Measurements from ENCODE around the gene KIF20B. TPM values are rescaled to one million over a fixed set of nuclear protein-coding genes. Genes with fewer than 3 reads are reported as not detected.
A peak's percentile ranks its signal among the peaks of the same experiment; 100 is the strongest.

KIF20B gene
- total RNA-seq, 1 donor = 4.7 TPM

GRCh38 chr10:89677341-89677740, 24.0 kb upstream of the KIF20B start:
- Histone ChIP-seq H3K9me3 (ENCODE audit: low read depth, low read length) (no peaks in the 10 kb centered on the region), H3K27me3 (ENCODE audit: insufficient read depth, low read length) (no peaks in the 10 kb centered on the region), H3K27ac (ENCODE audit: low read depth, low read length) (no peak overlapping the region), H2AFZ (ENCODE audit: low read length) (no peak overlapping the region), H4K20me1 (ENCODE audit: insufficient read depth, low read length) (no peaks in the 10 kb centered on the region), H3K4me3 (ENCODE audit: insufficient read depth, low read length) (no peak overlapping the region), H3K36me3 (ENCODE audit: insufficient read depth, low read length) (no peaks in the 10 kb centered on the region), H3K4me2 (ENCODE audit: insufficient read depth, low read length) (no peak overlapping the region), H3K4me1 (ENCODE audit: insufficient read depth, low read length) (no peaks in the 10 kb centered on the region), H3K79me2 (ENCODE audit: insufficient read depth, low read length) (no peaks in the 10 kb centered on the region)
- DNase-seq (ENCODE audit: insufficient read length, low spot score, missing footprints) = no peak
- TF ChIP-seq CTCF (IDR thresholded peaks at IDR 0.05; ENCODE audit: extremely low read depth, low read depth, low read length) = no peak

GRCh38 chr10:89679986-89680385, 21.4 kb upstream of the KIF20B start:
- DNase-seq (ENCODE audit: insufficient read length, low spot score, missing footprints) = no peak
- Histone ChIP-seq H4K20me1 (ENCODE audit: insufficient read depth, low read length) (no peaks in the 10 kb centered on the region), H3K4me1 (ENCODE audit: insufficient read depth, low read length) (peaks cover 6% of the 10 kb centered on the region), H3K27ac (ENCODE audit: low read depth, low read length) (no peak overlapping the region), H3K4me3 (ENCODE audit: insufficient read depth, low read length) (no peak overlapping the region), H3K4me2 (ENCODE audit: insufficient read depth, low read length) (no peak overlapping the region), H3K36me3 (ENCODE audit: insufficient read depth, low read length) (no peaks in the 10 kb centered on the region), H3K27me3 (ENCODE audit: insufficient read depth, low read length) (no peaks in the 10 kb centered on the region), H3K9me3 (ENCODE audit: low read depth, low read length) (no peaks in the 10 kb centered on the region), H3K79me2 (ENCODE audit: insufficient read depth, low read length) (no peaks in the 10 kb centered on the region), H2AFZ (ENCODE audit: low read length) (no peak overlapping the region)
- TF ChIP-seq CTCF (IDR thresholded peaks at IDR 0.05; ENCODE audit: extremely low read depth, low read depth, low read length) = no peak

- H3K36me3 ChIP-seq (ENCODE audit: insufficient read depth, low read length) = no peaks in the 10 kb centered on the region
- no peak overlapping the region for H3K27ac ChIP-seq (ENCODE audit: low read depth, low read length)
- H3K9me3 ChIP-seq (ENCODE audit: low read depth, low read length) = no peaks in the 10 kb centered on the region
- no peak overlapping the region for H3K4me2 ChIP-seq (ENCODE audit: insufficient read depth, low read length)
- no peak overlapping the region for H3K4me3 ChIP-seq (ENCODE audit: insufficient read depth, low read length)
- H2AFZ ChIP-seq (ENCODE audit: low read length) = no peak overlapping the region
- H3K4me1 ChIP-seq (ENCODE audit: insufficient read depth, low read length) = peaks cover 7% of the 10 kb centered on the region
- no peaks in the 10 kb centered on the region for H3K79me2 ChIP-seq (ENCODE audit: insufficient read depth, low read length)
- no peaks in the 10 kb centered on the region for H4K20me1 ChIP-seq (ENCODE audit: insufficient read depth, low read length)
- H3K27me3 ChIP-seq (ENCODE audit: insufficient read depth, low read length) = no peaks in the 10 kb centered on the region
- TF ChIP-seq CTCF (IDR thresholded peaks at IDR 0.05; ENCODE audit: extremely low read depth, low read depth, low read length) = no peak
- DNase-seq (ENCODE audit: insufficient read length, low spot score, missing footprints) = no peak
Measured at GRCh38 chr10:89683883-89684282, 17.5 kb upstream of the KIF20B start.

GRCh38 chr10:89684604-89685003, 16.8 kb upstream of the KIF20B start:
- Histone ChIP-seq H3K27ac (ENCODE audit: low read depth, low read length) (no peak overlapping the region), H3K27me3 (ENCODE audit: insufficient read depth, low read length) (no peaks in the 10 kb centered on the region), H3K4me2 (ENCODE audit: insufficient read depth, low read length) (no peak overlapping the region), H3K4me1 (ENCODE audit: insufficient read depth, low read length) (peaks cover 7% of the 10 kb centered on the region), H3K9me3 (ENCODE audit: low read depth, low read length) (no peaks in the 10 kb centered on the region), H3K79me2 (ENCODE audit: insufficient read depth, low read length) (no peaks in the 10 kb centered on the region), H3K4me3 (ENCODE audit: insufficient read depth, low read length) (no peak overlapping the region), H2AFZ (ENCODE audit: low read length) (no peak overlapping the region), H4K20me1 (ENCODE audit: insufficient read depth, low read length) (no peaks in the 10 kb centered on the region), H3K36me3 (ENCODE audit: insufficient read depth, low read length) (no peaks in the 10 kb centered on the region)
- peak; percentile 32 for DNase-seq (ENCODE audit: insufficient read length, low spot score, missing footprints)
- TF ChIP-seq CTCF (IDR thresholded peaks at IDR 0.05; ENCODE audit: extremely low read depth, low read depth, low read length) = no peak
